HepG2 (cell line): ENCODE results near the gene PLA2G4B. TPM values are rescaled to one million over a fixed set of nuclear protein-coding genes. Genes with fewer than 3 reads are reported as not detected.
A peak's percentile ranks its signal among the peaks of the same experiment; 100 is the strongest.

Source experiments
- ARID4A ChIP-seq: sonication (generic); formaldehyde crosslinking; IDR thresholded peaks from 2 replicates; pipeline ENCODE4 v1.5.0; 2020; ENCODE audit warnings: mild to moderate bottlenecking, missing genetic modification reagents, borderline replicate concordance
- ELF1 ChIP-seq: sonication (generic); formaldehyde crosslinking; IDR thresholded peaks from 2 replicates; pipeline ENCODE4 v1.4.0; 2020; ENCODE audit warnings: missing genetic modification reagents
- ZBTB40 ChIP-seq, 2 experiments: fragments of 450-650 bp in 1 of 2; sonication (generic) in 1 of 2; formaldehyde crosslinking in 1 of 2; IDR thresholded peaks; 2 replicates each; pipeline versions ENCODE4 v1.6.1 to v1.8.0; 2016 to 2022; ENCODE audit warnings: antibody characterized with exemption in 1 of 2, mild to moderate bottlenecking in 1 of 2, missing genetic modification reagents in 1 of 2
- ZGPAT ChIP-seq: IDR thresholded peaks from 2 replicates; pipeline ENCODE4 v1.6.1; 2016; ENCODE audit warnings: mild to moderate bottlenecking
- ZNF276 ChIP-seq: sonication (generic); formaldehyde crosslinking; IDR thresholded peaks from 2 replicates; pipeline ENCODE4 v1.4.0; 2020; ENCODE audit warnings: mild to moderate bottlenecking, low read depth, missing genetic modification reagents
- ZNF343 ChIP-seq: sonication (generic); formaldehyde crosslinking; IDR thresholded peaks from 2 replicates; pipeline ENCODE4 v1.4.0; 2020; ENCODE audit warnings: mild to moderate bottlenecking, missing genetic modification reagents
- ZNF556 ChIP-seq: sonication (generic); formaldehyde crosslinking; IDR thresholded peaks from 2 replicates; pipeline ENCODE4 v1.4.0; 2020; ENCODE audit warnings: mild to moderate bottlenecking, missing genetic modification reagents, borderline replicate concordance
- polyA plus RNA-seq, 8 experiments: library from polyadenylated mRNA; depleted of rRNA in 3 of 8; stranded (reverse) in 7 of 8; unstranded in 1 of 8; fragments of >200 nt; fragmentation: Illumina TruSeq in 4 of 8; extraction: Trizol in 4 of 8; gene quantifications; 2 replicates each; pipeline versions ENCODE4 v1.2.1 to v1.2.3, GENCODE V29; 2011 to 2016; ENCODE audit warnings: low read depth in 4 of 8, missing spikeins in 1 of 8, mixed read lengths in 1 of 8; ENCODE audit not compliant: insufficient read depth in 1 of 8
- total RNA-seq, 5 experiments: library from RNA; depleted of rRNA; stranded (reverse); fragments of >200 nt; fragmentation: Illumina TruSeq; extraction: Trizol; gene quantifications; 2 replicates each; pipeline ENCODE4 v1.2.3, GENCODE V29; 2016; ENCODE audit warnings: low read depth in 1 of 5
- TF ChIP-seq, protein P1 (sequence below), 2 experiments: sonication (generic) in 1 of 2; formaldehyde crosslinking in 1 of 2; IDR thresholded peaks; 2 replicates each; pipeline versions ENCODE4 v1.4.0 to v1.6.1; 2018 to 2020; ENCODE audit warnings: missing genetic modification reagents in 2 of 2, borderline replicate concordance in 1 of 2, low read depth in 1 of 2, mild to moderate bottlenecking in 1 of 2, missing biosample characterization in 1 of 2

Gene PLA2G4B
- total and polyA plus RNA-seq, 2 of the 13 experiments (the other 11 are each of a cell fraction or from before 2014, with no cell fraction given) = 5.1 to 8.0 TPM

- TF ChIP-seq ZNF276 (CRISPR knock-in tag) (0 out of 2 replicates have a peak, but pooled peaks have one; percentile 30), ELF1 (CRISPR knock-in tag) (no peak), ZNF556 (CRISPR knock-in tag) (peak; percentile 71; the same call in 1 of the 2 replicates), ARID4A (peak; percentile 42; the same call in 1 of the 2 replicates), ZBTB40 (IDR thresholded peaks at IDR 0.05) (no peak), ZBTB40 (CRISPR knock-in tag; IDR thresholded peaks at IDR 0.05) (no peak), ZGPAT (CRISPR knock-in tag) (no peak), ZNF343 (CRISPR knock-in tag) (no peak)
- TF ChIP-seq, protein P1, sequence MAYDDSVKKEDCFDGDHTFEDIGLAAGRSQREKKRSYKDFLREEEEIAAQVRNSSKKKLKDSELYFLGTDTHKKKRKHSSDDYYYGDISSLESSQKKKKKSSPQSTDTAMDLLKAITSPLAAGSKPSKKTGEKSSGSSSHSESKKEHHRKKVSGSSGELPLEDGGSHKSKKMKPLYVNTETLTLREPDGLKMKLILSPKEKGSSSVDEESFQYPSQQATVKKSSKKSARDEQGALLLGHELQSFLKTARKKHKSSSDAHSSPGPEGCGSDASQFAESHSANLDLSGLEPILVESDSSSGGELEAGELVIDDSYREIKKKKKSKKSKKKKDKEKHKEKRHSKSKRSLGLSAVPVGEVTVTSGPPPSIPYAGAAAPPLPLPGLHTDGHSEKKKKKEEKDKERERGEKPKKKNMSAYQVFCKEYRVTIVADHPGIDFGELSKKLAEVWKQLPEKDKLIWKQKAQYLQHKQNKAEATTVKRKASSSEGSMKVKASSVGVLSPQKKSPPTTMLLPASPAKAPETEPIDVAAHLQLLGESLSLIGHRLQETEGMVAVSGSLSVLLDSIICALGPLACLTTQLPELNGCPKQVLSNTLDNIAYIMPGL (CRISPR knock-in tag; IDR thresholded peaks at IDR 0.05; ENCODE audit: borderline replicate concordance in 1 of 2, low read depth in 1 of 2) = 0 out of 4 replicates have a peak, but pooled peaks of 1 of the 2 experiments have one; percentile 22
These were observed 27.6 kb downstream of the PLA2G4B start (continued) for GRCh38 chr15:41866263-41866703.
